WTC11 (cell line): ENCODE results near the gene IL5. TPM values are rescaled to one million over a fixed set of nuclear protein-coding genes. Genes with fewer than 3 reads are reported as not detected.
A peak's percentile ranks its signal among the peaks of the same experiment; 100 is the strongest.

Source experiments
- ATAC-seq: fragments of 200-7000 bp; cut with Tn5 transposase; 2 replicates; pipeline ENCODE4 v1.10.0; 2021; ENCODE audit warnings: mild to moderate bottlenecking, moderate library complexity
- CTCF ChIA-PET: fragments of 300-600 bp; sonication (Branson Sonifier 250); formaldehyde crosslinking; loops from one replicate; lab custom pipeline; 2021; ENCODE audit warnings: antibody characterized with exemption; lab: Charles Lee
- POLR2A ChIA-PET: fragments of 350-600 bp; sonication (Branson Sonifier 250); formaldehyde crosslinking; loops from one replicate; lab custom pipeline; 2021; ENCODE audit warnings: antibody characterized with exemption; lab: Charles Lee
- DNase-seq: peaks from one replicate; pipeline ENCODE4 v3.0.0; 2021; ENCODE audit warnings: low spot score
- H3K27ac Mint-ChIP-seq: 2 replicates; pipeline ENCODE4 v1.8.0; 2021; ENCODE audit warnings: mixed read lengths
- H3K27me3 Mint-ChIP-seq: 2 replicates; pipeline ENCODE4 v1.8.0; 2021; ENCODE audit warnings: low read depth, mild to moderate bottlenecking, moderate library complexity, mixed read lengths
- H3K36me3 Mint-ChIP-seq: 2 replicates; pipeline ENCODE4 v1.8.0; 2021; ENCODE audit warnings: mixed read lengths
- H3K4me1 Mint-ChIP-seq: 2 replicates; pipeline ENCODE4 v1.8.0; 2022; ENCODE audit warnings: mixed read lengths
- H3K4me3 Mint-ChIP-seq: 2 replicates; pipeline ENCODE4 v1.8.0; 2021; ENCODE audit warnings: mild to moderate bottlenecking, moderate library complexity, mixed read lengths
- H3K9me3 Mint-ChIP-seq: 2 replicates; pipeline ENCODE4 v1.8.0; 2021; ENCODE audit warnings: mixed read lengths
- ATF2 ChIP-seq: sonication (generic); formaldehyde crosslinking; IDR thresholded peaks from 2 replicates; pipeline ENCODE4 v1.8.1; 2022; ENCODE audit warnings: low read depth, missing genetic modification reagents, borderline replicate concordance
- CDX4 ChIP-seq: fragments of 250-450 bp; sonication (Bioruptor Pico); IDR thresholded peaks from 2 replicates; pipeline ENCODE4 v1.9.0; 2021; ENCODE audit warnings: moderate library complexity, mild to moderate bottlenecking, inconsistent platforms, borderline replicate concordance
- CTCF ChIP-seq: fragments of 200-600 bp; IDR thresholded peaks from 2 replicates; pipeline ENCODE4 v1.8.0; 2022; ENCODE audit warnings: antibody characterized with exemption
- ETV6 ChIP-seq: sonication (generic); formaldehyde crosslinking; IDR thresholded peaks from 2 replicates; pipeline ENCODE4 v1.8.1; 2022; ENCODE audit warnings: mild to moderate bottlenecking, missing genetic modification reagents
- HMGA2 ChIP-seq: fragments of 250-450 bp; sonication (Bioruptor Pico); IDR thresholded peaks from 2 replicates; pipeline ENCODE4 v1.4.0; 2021; ENCODE audit warnings: mild to moderate bottlenecking, moderate library complexity
- HMGXB4 ChIP-seq: sonication (generic); formaldehyde crosslinking; IDR thresholded peaks from 2 replicates; pipeline ENCODE4 v1.8.1; 2023; ENCODE audit warnings: mild to moderate bottlenecking, moderate library complexity, missing genetic modification reagents
- MAX ChIP-seq: sonication (generic); formaldehyde crosslinking; IDR thresholded peaks from 2 replicates; pipeline ENCODE4 v1.8.0; 2022; ENCODE audit warnings: mild to moderate bottlenecking, missing genetic modification reagents
- PRRX2 ChIP-seq: fragments of 250-450 bp; sonication (Bioruptor Pico); IDR thresholded peaks from 2 replicates; pipeline ENCODE4 v1.8.0; 2021; ENCODE audit warnings: mild to moderate bottlenecking
- RORB ChIP-seq: fragments of 250-450 bp; sonication (Bioruptor Pico); IDR thresholded peaks from 2 replicates; pipeline ENCODE4 v1.9.0; 2021; ENCODE audit warnings: mild to moderate bottlenecking
- TEAD1 ChIP-seq: sonication (generic); formaldehyde crosslinking; IDR thresholded peaks from 2 replicates; pipeline ENCODE4 v1.8.0; 2022; ENCODE audit warnings: mild to moderate bottlenecking, missing genetic modification reagents
- ZNF317 ChIP-seq: sonication (generic); formaldehyde crosslinking; IDR thresholded peaks from 2 replicates; pipeline ENCODE4 v1.8.1; 2023; ENCODE audit warnings: low read depth, mild to moderate bottlenecking, moderate library complexity, missing genetic modification reagents, borderline replicate concordance
- total RNA-seq: library from RNA; stranded (reverse); gene quantifications from 3 replicates; pipeline ENCODE4 v1.2.3, GENCODE V29; 2021

IL5 gene
- total RNA-seq, 1 experiment from 2014 or later = not detected

GRCh38 chr5:132528021-132528420 lies 15.3 kb downstream of the IL5 start:
- POLR2A ChIA-PET = no interaction called here
- Mint-ChIP-seq H3K36me3 (no peaks in the 10 kb centered on the region), H3K27ac (no peak overlapping the region), H3K4me1 (no peaks in the 10 kb centered on the region), H3K4me3 (no peak overlapping the region), H3K27me3 (peaks cover 2% of the 10 kb centered on the region; the same call in 1 of the 2 replicates), H3K9me3 (no peaks in the 10 kb centered on the region)
- ATAC-seq (no peak), DNase-seq (no peak)
- TF ChIP-seq TEAD1 (CRISPR knock-in tag) = no peak
- CTCF ChIA-PET = interaction anchor here (1.2 to 2.5 kb wide), 9 partner anchors 9 to 295 kb away, joined by 4 to 26 read pairs (median 9); partner anchors contain the start of gene KIF3A

- no peaks in the 10 kb centered on the region for H3K4me1 Mint-ChIP-seq
- CTCF ChIA-PET = interaction anchor here (0.6 to 2.7 kb wide), 58 partner anchors 10 to 339 kb away, joined by 3 to 26 read pairs (median 5); partner anchors contain the start of genes CCNI2, IRF1, KIF3A and P4HA2
- peak; percentile 7; the same call in 1 of the 2 replicates for ATAC-seq
- no peak for DNase-seq
- TF ChIP-seq RORB (no peak), ZNF317 (no peak), CDX4 (CRISPR knock-in tag) (no peak), HMGA2 (CRISPR knock-in tag) (no peak), ETV6 (CRISPR knock-in tag) (no peak), CTCF (peak; percentile 52; the same call in 1 of the 2 replicates), HMGXB4 (CRISPR knock-in tag) (no peak), ATF2 (CRISPR knock-in tag) (no peak)
- TF ChIP-seq, all 79 proteins: peak for 1
- POLR2A ChIA-PET = no interaction called here
- Mint-ChIP-seq H3K27me3 (no peaks in the 10 kb centered on the region; the same call in 1 of the 2 replicates), H3K27ac (no peak overlapping the region), H3K4me3 (peak overlapping the region; percentile 52), H3K9me3 (no peaks in the 10 kb centered on the region), H3K36me3 (no peaks in the 10 kb centered on the region)
Observed at GRCh38 chr5:132526974-132527564, 16.3 kb downstream of the IL5 start.

GRCh38 chr5:132526290-132526973 lies 16.9 kb downstream of the IL5 start:
- Mint-ChIP-seq H3K36me3 (no peaks in the 10 kb centered on the region), H3K27ac (no peak overlapping the region)
- CTCF ChIA-PET = interaction anchor here (0.6 to 2.7 kb wide), 58 partner anchors 10 to 339 kb away, joined by 3 to 26 read pairs (median 5); partner anchors contain the start of genes CCNI2, IRF1, KIF3A and P4HA2

More at GRCh38 chr5:132526290-132526973, 16.9 kb downstream of the IL5 start:
- DNase-seq (peak; percentile 42), ATAC-seq (peak; percentile 86)
- TF ChIP-seq CTCF (peak; percentile 89; the same call in 1 of the 2 replicates), MAX (CRISPR knock-in tag) (peak; percentile 29; the same call in 1 of the 2 replicates), PRRX2 (CRISPR knock-in tag) (no peak)
- Mint-ChIP-seq H3K27me3 (no peaks in the 10 kb centered on the region; the same call in 1 of the 2 replicates), H3K9me3 (peaks cover 2% of the 10 kb centered on the region; the same call in 1 of the 2 replicates), H3K4me3 (peak overlapping the region; percentile 52), H3K4me1 (no peaks in the 10 kb centered on the region)
- POLR2A ChIA-PET = no interaction called here
